ENCODE measurements around the gene LRRN2. TPM values are rescaled to one million over a fixed set of nuclear protein-coding genes. Genes with fewer than 3 reads are reported as not detected.

The LRRN2 gene
- total RNA-seq, 1 donor from 2014 or later, result not detected

DNA sequence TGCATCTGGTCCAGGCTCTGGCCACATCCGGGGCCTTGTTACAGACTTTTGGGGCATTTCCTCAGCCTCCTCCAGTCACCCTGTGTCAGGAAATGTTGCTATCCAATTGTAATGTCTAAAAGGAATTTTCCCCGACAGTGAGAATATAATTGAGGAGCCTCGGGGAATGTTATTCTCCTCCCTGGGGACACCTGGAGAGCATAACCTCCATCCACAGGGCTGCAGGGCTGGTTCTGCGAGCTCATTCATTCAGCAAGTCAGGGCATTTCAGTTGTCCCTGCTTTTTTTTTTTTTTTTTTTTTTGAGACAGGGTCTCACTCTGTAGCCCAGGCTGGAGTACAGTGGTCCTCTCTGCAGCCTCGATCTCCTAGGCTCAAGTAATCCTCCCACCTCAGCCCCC, 96.7 kb downstream of the LRRN2 start:
- no peak overlapping the region for H3K27ac Mint-ChIP-seq

DNA sequence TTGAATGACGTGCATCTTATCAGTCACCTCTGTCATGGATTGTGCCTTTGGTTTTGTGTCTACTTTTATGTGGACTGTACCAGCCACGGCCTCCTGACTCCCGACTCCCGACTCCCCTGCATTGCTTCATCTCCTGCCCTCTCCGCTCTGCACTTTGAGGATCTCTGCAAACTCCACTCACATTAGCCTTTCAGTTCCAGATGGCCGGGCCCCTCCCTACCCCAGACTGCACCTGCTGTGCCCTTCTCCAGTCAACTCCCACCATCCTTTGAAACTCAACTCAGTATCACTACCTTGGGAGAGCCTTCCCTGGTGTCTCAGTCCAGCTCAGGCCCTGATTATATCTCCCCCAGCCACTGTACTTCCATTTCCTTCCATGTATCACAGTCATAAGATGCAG, 97.9 kb downstream of the LRRN2 start:
- ChIA-PET CTCF (no interaction called here), POLR2A (no interaction called here)
- Mint-ChIP-seq H3K27me3 (no peaks in the 10 kb centered on the region), H3K4me1 (peaks cover 31% of the 10 kb centered on the region), H3K4me3 (no peak overlapping the region), H3K36me3 (ENCODE audit: low read depth) (peaks cover 9% of the 10 kb centered on the region), H3K27ac (no peak overlapping the region), H3K9me3 (no peaks in the 10 kb centered on the region)
- DNase-seq (no peak), ATAC-seq (ENCODE audit: low read depth) (no peak)
- TF ChIP-seq, protein P1, sequence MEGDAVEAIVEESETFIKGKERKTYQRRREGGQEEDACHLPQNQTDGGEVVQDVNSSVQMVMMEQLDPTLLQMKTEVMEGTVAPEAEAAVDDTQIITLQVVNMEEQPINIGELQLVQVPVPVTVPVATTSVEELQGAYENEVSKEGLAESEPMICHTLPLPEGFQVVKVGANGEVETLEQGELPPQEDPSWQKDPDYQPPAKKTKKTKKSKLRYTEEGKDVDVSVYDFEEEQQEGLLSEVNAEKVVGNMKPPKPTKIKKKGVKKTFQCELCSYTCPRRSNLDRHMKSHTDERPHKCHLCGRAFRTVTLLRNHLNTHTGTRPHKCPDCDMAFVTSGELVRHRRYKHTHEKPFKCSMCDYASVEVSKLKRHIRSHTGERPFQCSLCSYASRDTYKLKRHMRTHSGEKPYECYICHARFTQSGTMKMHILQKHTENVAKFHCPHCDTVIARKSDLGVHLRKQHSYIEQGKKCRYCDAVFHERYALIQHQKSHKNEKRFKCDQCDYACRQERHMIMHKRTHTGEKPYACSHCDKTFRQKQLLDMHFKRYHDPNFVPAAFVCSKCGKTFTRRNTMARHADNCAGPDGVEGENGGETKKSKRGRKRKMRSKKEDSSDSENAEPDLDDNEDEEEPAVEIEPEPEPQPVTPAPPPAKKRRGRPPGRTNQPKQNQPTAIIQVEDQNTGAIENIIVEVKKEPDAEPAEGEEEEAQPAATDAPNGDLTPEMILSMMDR (IDR thresholded peaks at IDR 0.05), result no peak
- intact Hi-C loops (cut with micrococcal nuclease), result no loop called here

More for the DNA sequence above, 96.7 kb downstream of the LRRN2 start:
- DNase-seq (no peak), ATAC-seq (ENCODE audit: low read depth) (no peak)
- TF ChIP-seq, protein P1 (IDR thresholded peaks at IDR 0.05), result no peak
- H3K9me3 Mint-ChIP-seq, result no peaks in the 10 kb centered on the region
- POLR2A ChIA-PET, result interaction anchor here (0.7 kb wide), 1 partner anchor 9 kb away, joined by 5 read pairs; no protein-coding TSS in a partner anchor
- no peaks in the 10 kb centered on the region for H3K27me3 Mint-ChIP-seq
- peaks cover 23% of the 10 kb centered on the region for H3K4me1 Mint-ChIP-seq
- H3K36me3 Mint-ChIP-seq (ENCODE audit: low read depth), result peaks cover 5% of the 10 kb centered on the region
- CTCF ChIA-PET, result interaction anchor here (0.7 kb wide), 1 partner anchor 218 kb away, joined by 3 read pairs; no protein-coding TSS in a partner anchor
- no peak overlapping the region for H3K4me3 Mint-ChIP-seq
- intact Hi-C loops (cut with micrococcal nuclease), result no loop called here

DNA sequence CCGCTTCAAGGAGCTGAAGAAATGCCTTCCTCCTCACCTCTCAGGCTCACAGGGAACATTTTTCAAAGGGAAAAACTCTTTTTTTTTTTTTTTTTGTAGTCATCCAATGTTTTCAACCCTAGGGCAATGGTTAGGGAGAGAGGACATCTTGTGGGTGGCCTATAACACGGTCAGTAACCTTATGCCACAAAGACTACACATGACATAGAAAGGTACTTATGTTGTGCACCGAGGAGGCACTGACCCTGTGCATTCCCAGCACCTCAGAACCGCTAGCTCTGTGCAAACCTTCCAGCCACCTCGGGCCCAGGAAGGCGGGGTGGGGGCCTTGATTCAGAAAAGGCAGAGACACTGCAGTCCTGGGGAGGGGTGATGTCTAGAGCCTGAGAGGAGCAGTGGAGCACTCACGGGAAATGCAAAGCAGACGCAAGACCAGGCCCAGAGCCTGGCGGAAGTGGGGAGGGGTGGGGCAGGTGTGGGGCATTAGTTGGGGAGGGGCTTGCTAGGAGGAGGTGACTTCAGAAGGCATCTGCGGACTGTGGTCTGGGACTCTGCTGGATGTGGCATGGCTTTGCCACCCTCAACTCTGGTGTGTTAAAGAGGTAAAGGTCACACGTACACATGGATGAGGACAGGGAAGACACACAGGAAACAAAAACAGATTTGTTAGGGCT, 100.7 kb downstream of the LRRN2 start:
- H3K36me3 Mint-ChIP-seq (ENCODE audit: low read depth), result peaks cover 16% of the 10 kb centered on the region
- ChIA-PET POLR2A (interaction anchor here (0.7 kb wide), 1 partner anchor 1234 kb away, joined by 4 read pairs; the partner anchor contains the start of gene FMOD), CTCF (no interaction called here)
- H3K27me3 Mint-ChIP-seq, result no peaks in the 10 kb centered on the region
- no peaks in the 10 kb centered on the region for H3K9me3 Mint-ChIP-seq
- TF ChIP-seq, protein P1 (IDR thresholded peaks at IDR 0.05), result no peak
- intact Hi-C loops (cut with micrococcal nuclease), result no loop called here
- no peak overlapping the region for H3K4me3 Mint-ChIP-seq
- H3K27ac Mint-ChIP-seq, result peak overlapping the region; percentile 77
- H3K4me1 Mint-ChIP-seq, result peaks cover 53% of the 10 kb centered on the region
- ATAC-seq (ENCODE audit: low read depth), result peak; percentile 88
- DNase-seq, result no peak

DNA sequence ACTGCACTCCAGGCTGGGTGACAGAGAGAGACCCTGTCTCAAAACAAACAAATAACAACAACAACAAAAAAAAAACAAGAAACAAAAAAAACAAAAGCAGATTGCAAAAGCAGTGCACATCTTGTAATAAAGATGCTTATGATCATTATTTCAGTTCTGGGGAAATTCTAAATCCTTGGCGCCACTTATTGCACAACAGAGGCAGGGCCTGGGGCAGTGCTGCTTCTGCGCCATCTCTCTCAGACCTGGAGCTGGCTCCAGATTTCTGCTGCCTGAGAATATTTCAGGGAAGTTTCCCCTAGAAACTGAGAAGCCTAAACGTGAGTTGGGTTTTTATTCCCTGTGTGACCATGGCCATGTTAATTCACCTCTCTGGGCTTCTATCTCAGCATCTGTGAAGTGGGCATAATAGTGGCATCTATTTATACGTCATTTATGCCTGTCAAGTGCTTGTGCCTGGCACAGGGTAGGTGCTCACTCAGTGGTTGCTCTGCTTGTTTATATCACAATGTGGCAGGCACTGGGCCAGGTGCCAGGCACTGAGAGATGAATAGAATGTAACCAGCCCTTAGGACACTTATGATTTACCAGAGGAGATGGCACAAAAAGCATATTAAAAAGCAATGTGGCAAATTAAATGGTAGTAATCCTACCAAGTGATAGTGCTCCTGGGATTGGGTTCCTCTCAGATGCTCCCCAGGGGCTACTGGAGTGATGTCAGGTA, 101.5 kb downstream of the LRRN2 start:
- Mint-ChIP-seq H3K27me3 (no peaks in the 10 kb centered on the region), H3K4me3 (no peak overlapping the region), H3K27ac (no peak overlapping the region), H3K36me3 (ENCODE audit: low read depth) (peaks cover 18% of the 10 kb centered on the region), H3K4me1 (peaks cover 54% of the 10 kb centered on the region), H3K9me3 (no peaks in the 10 kb centered on the region)
- ChIA-PET POLR2A (interaction anchor here (0.7 kb wide), 1 partner anchor 1233 kb away, joined by 4 read pairs; the partner anchor contains the start of gene FMOD), CTCF (no interaction called here)
- DNase-seq (no peak), ATAC-seq (ENCODE audit: low read depth) (no peak)
- TF ChIP-seq, protein P1 (IDR thresholded peaks at IDR 0.05), result no peak
- intact Hi-C loops (cut with micrococcal nuclease), result loop anchor here (2.0 kb wide), 1 partner anchor 15 kb away; no protein-coding TSS in a partner anchor

DNA sequence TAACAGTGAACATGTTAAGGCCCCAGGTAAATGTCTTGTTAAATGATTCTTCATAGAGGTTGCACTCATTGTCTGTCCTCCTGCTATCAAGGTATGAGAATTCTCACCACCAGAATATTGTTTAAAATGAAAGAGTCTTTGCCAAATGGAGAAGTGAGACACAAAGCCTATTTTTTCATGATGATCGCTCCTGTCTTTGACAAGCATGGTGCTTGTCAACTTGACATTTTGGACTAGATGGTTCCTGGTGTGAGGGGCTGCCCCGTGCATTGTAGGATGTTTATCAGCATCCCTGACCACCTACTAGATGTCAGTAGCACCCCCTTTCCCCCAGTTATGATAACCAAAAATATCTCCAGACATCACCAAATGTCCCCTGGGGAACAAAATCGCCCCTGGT, 103.8 kb downstream of the LRRN2 start:
- Mint-ChIP-seq H3K27me3 (no peaks in the 10 kb centered on the region), H3K27ac (peak overlapping the region; percentile 35), H3K9me3 (no peaks in the 10 kb centered on the region), H3K4me1 (peaks cover 69% of the 10 kb centered on the region), H3K36me3 (ENCODE audit: low read depth) (peaks cover 13% of the 10 kb centered on the region), H3K4me3 (no peak overlapping the region)
- DNase-seq (no peak), ATAC-seq (ENCODE audit: low read depth) (no peak)
- TF ChIP-seq, protein P1 (IDR thresholded peaks at IDR 0.05), result no peak
- intact Hi-C loops (cut with micrococcal nuclease), result loop anchor here (2.0 kb wide), 1 partner anchor 13 kb away; no protein-coding TSS in a partner anchor
- ChIA-PET CTCF (interaction anchor here (0.6 to 0.9 kb wide), 2 partner anchors 14 to 16 kb away, joined by 3 read pairs; no protein-coding TSS in a partner anchor), POLR2A (no interaction called here)
